Trophoblast cell (in vitro differentiated cells and primary cell): ENCODE results near the gene PITX3.

Experiments
- DNase-seq, 2 donors: peaks; one replicate each; pipeline ENCODE4 v3.0.0-alpha.2; 2016
- H2AFZ ChIP-seq: 2 replicates; pipeline ENCODE4 v1.6.1; 2013; ENCODE audit warnings: low read length, moderate library complexity, mild to moderate bottlenecking; ENCODE audit not compliant: insufficient read depth, poor library complexity
- H2AK5ac ChIP-seq: 2 replicates; pipeline ENCODE4 v1.6.1; 2013; ENCODE audit warnings: mild to moderate bottlenecking, low read length
- H2BK120ac ChIP-seq: 2 replicates; pipeline ENCODE4 v1.6.1; 2013; ENCODE audit warnings: low read length, mild to moderate bottlenecking, moderate library complexity; ENCODE audit not compliant: insufficient read depth, poor library complexity
- H2BK12ac ChIP-seq: 2 replicates; pipeline ENCODE4 v1.6.1; 2013; ENCODE audit warnings: mild to moderate bottlenecking, low read length, moderate library complexity
- H2BK5ac ChIP-seq: 2 replicates; pipeline ENCODE4 v1.6.1; 2013; ENCODE audit warnings: low read length, low read depth, moderate library complexity, mild to moderate bottlenecking; ENCODE audit not compliant: poor library complexity
- H3K14ac ChIP-seq: 2 replicates; pipeline ENCODE4 v1.6.1; 2013; ENCODE audit warnings: mild to moderate bottlenecking, low read length
- H3K18ac ChIP-seq: 2 replicates; pipeline ENCODE4 v1.6.1; 2013; ENCODE audit warnings: mild to moderate bottlenecking, low read length
- H3K23ac ChIP-seq: 2 replicates; pipeline ENCODE4 v1.6.1; 2013; ENCODE audit warnings: low read length
- H3K27ac ChIP-seq: 2 replicates; pipeline ENCODE4 v1.5.1; 2013; ENCODE audit warnings: low read depth, mild to moderate bottlenecking, inconsistent platforms, low read length, moderate library complexity
- H3K27me3 ChIP-seq: 2 replicates; pipeline ENCODE4 v1.6.1; 2013; ENCODE audit warnings: inconsistent platforms, mild to moderate bottlenecking, low read length, moderate library complexity; ENCODE audit not compliant: insufficient read depth
- H3K36me3 ChIP-seq, 2 experiments: 1 replicate in 1 of 2; 2 replicates in 1 of 2; pipeline ENCODE4 v1.6.1; 2013; ENCODE audit warnings: low read length in 2 of 2, mild to moderate bottlenecking in 2 of 2, moderate library complexity in 1 of 2; ENCODE audit not compliant: insufficient read depth in 2 of 2, control insufficient read depth in 1 of 2
- H3K4ac ChIP-seq: 2 replicates; pipeline ENCODE4 v1.6.1; 2013; ENCODE audit warnings: low read depth, mild to moderate bottlenecking, low read length, moderate library complexity
- H3K4me1 ChIP-seq, 2 experiments: 1 replicate in 1 of 2; 2 replicates in 1 of 2; pipeline ENCODE4 v1.6.1; 2013; ENCODE audit warnings: low read length in 2 of 2, mild to moderate bottlenecking in 2 of 2, moderate library complexity in 1 of 2; ENCODE audit not compliant: insufficient read depth in 2 of 2, control insufficient read depth in 1 of 2
- H3K4me2 ChIP-seq: 2 replicates; pipeline ENCODE4 v1.6.1; 2013; ENCODE audit warnings: inconsistent platforms, mild to moderate bottlenecking, low read length, moderate library complexity
- H3K4me3 ChIP-seq: 2 replicates; pipeline ENCODE4 v1.5.1; 2013; ENCODE audit warnings: mild to moderate bottlenecking, low read depth, low read length, inconsistent platforms
- H3K79me1 ChIP-seq: one replicate; pipeline ENCODE4 v1.6.1; 2013; ENCODE audit warnings: low read length
- H3K79me2 ChIP-seq: 2 replicates; pipeline ENCODE4 v1.6.1; 2013; ENCODE audit warnings: low read length, mild to moderate bottlenecking; ENCODE audit not compliant: control insufficient read depth, insufficient read depth, poor library complexity
- H3K9ac ChIP-seq: 2 replicates; pipeline ENCODE4 v1.6.1; 2013; ENCODE audit warnings: mild to moderate bottlenecking, low read length
- H3K9me3 ChIP-seq: 2 replicates; pipeline ENCODE4 v1.6.1; 2013; ENCODE audit warnings: low read depth, mild to moderate bottlenecking, control low read depth, inconsistent platforms, low read length; ENCODE audit not compliant: insufficient read depth
- H4K12ac ChIP-seq: 2 replicates; pipeline ENCODE4 v1.6.1; 2013; ENCODE audit warnings: low read depth, mild to moderate bottlenecking, low read length, moderate library complexity
- H4K8ac ChIP-seq: 2 replicates; pipeline ENCODE4 v1.6.1; 2013; ENCODE audit warnings: low read depth, mild to moderate bottlenecking, low read length, moderate library complexity
- H4K91ac ChIP-seq: one replicate; pipeline ENCODE4 v1.6.1; 2013; ENCODE audit warnings: low read depth, mild to moderate bottlenecking, low read length, moderate library complexity
- WGBS: extraction: QIAGEN DNeasy Blood & Tissue Kit; methylation state at CpG from one replicate; pipeline ENCODE4 v1.1.7; 2013; ENCODE audit warnings: missing lambda C conversion rate; ENCODE audit not compliant: insufficient read length, insufficient coverage; ENCODE audit errors: extremely low coverage; 5-methylcytosine and 5-hydroxymethylcytosine counted together

Gene PITX3

DNA sequence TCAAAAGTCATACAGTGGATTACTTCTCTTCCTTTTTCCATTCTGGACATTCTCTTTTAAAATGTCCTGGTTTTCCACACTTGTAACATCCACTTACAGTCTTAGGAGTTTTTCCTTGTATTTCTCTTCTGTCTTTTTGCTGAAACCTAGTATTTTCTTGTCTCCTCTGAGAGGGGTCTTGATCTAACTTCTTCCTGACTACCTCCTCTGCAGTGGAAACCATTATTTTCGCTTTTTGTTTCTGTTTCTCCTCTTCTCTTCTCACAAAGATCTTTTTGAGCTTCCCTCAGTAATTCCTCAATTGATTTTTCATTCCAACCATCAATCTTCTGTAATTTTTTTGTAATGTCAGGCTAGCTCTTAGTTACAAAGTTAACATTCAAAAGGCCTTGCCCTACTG lies 38.9 kb downstream of the PITX3 start:
- no peak overlapping the region for H3K27ac ChIP-seq
- H3K9ac ChIP-seq: no peak overlapping the region
- WGBS: no CpG with 5 or more reads among the region's 1 CpG
- H2AK5ac ChIP-seq: no peak overlapping the region
- no peak overlapping the region for H3K4me2 ChIP-seq
- H2BK120ac ChIP-seq: no peak overlapping the region
- H3K9me3 ChIP-seq: peaks cover 16% of the 10 kb centered on the region
- no peak overlapping the region for H2BK12ac ChIP-seq
- H3K79me2 ChIP-seq: no peaks in the 10 kb centered on the region
- H4K91ac ChIP-seq: no peak overlapping the region
- no peaks in the 10 kb centered on the region for H3K27me3 ChIP-seq
- H3K4ac ChIP-seq: no peak overlapping the region
- H4K8ac ChIP-seq: no peak overlapping the region
- no peak overlapping the region for H3K4me3 ChIP-seq
- H4K12ac ChIP-seq: no peak overlapping the region
- H3K36me3 ChIP-seq: no peaks in the 10 kb centered on the region
- H3K14ac ChIP-seq: no peak overlapping the region
- no peak overlapping the region for H2AFZ ChIP-seq
- H3K18ac ChIP-seq: no peak overlapping the region
- no peaks in the 10 kb centered on the region for H3K79me1 ChIP-seq
- H3K23ac ChIP-seq: no peak overlapping the region
- no peak overlapping the region for H2BK5ac ChIP-seq
- DNase-seq: no peak
- H3K4me1 ChIP-seq: no peaks in the 10 kb centered on the region

DNA sequence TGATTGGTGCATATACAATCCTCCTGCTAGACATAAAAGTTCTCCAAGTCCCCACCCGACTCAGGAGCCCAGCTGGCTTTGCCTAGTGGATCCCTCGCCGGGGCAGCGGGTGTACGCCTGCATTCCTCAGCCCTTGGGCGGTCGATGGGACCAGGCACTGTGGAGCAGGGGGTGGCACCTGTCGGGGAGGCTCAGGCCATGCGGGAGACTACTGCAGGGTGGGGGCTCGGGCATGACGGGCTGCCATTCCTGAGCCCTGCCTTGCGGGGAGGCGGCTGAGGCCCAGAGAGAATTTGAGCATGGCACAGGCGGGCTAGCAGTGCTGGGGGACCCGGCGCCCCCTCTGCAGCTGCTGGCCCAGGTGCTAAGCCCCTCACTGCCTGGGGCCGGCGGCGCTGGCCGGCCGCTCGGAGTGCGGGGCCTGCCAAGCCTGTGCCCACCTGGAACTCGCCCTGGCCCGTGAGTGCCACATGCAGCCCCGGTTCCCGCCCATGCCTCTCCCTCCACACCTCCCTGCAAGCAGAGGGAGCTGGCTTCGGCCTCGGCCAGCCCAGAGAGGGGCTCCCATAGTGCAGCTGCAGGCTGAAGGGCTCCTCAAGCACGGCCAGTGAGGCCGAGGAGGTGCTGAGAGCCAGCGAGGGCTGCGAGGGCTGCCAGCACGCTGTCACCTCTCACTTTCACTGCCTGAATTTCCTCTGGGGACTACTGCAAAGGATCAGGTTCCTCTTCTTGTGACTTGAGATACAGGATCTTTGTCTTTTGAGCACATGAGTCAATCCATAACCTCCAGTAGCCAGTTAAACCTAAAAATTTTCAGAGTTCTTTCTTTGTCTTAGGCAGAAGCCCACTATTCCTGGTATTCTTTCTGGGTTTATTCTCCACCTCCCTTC lies 40.3 kb downstream of the PITX3 start:
- no CpG with 5 or more reads among the region's 34 CpGs for WGBS
- no peak overlapping the region for H4K12ac ChIP-seq
- no peak overlapping the region for H3K9ac ChIP-seq
- no peak overlapping the region for H3K18ac ChIP-seq
- H2BK5ac ChIP-seq: no peak overlapping the region
- no peak overlapping the region for H4K8ac ChIP-seq
- no peaks in the 10 kb centered on the region for H3K4me1 ChIP-seq
- no peak overlapping the region for H2AK5ac ChIP-seq
- no peaks in the 10 kb centered on the region for H3K27me3 ChIP-seq
- H3K79me2 ChIP-seq: no peaks in the 10 kb centered on the region
- DNase-seq: no peak
- no peak overlapping the region for H3K4ac ChIP-seq
- H2AFZ ChIP-seq: no peak overlapping the region
- no peak overlapping the region for H3K4me3 ChIP-seq
- H3K27ac ChIP-seq: no peak overlapping the region
- H2BK120ac ChIP-seq: no peak overlapping the region
- H3K4me2 ChIP-seq: no peak overlapping the region
- no peak overlapping the region for H2BK12ac ChIP-seq
- H3K9me3 ChIP-seq: peaks cover 16% of the 10 kb centered on the region
- no peaks in the 10 kb centered on the region for H3K36me3 ChIP-seq
- no peak overlapping the region for H3K14ac ChIP-seq
- no peaks in the 10 kb centered on the region for H3K79me1 ChIP-seq
- no peak overlapping the region for H3K23ac ChIP-seq
- no peak overlapping the region for H4K91ac ChIP-seq

DNA sequence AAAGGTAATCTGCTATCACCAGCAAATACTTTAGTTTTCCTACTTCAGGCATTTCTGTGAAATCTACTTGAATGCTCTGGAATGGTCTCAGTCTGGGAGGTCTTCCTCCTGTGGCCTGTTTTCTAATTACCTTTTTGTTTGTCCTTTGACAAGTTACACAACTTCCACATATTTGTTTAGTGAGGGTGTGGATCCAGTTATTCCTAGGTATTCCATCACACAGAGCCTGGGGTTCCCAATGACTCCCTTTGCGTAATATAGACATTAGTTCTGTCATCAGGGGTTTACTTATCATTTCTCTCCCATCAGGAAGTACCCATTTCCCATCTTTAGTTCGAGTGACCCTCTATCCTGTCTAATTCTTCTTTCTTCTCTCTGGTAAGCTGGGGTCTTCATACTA lies 43.3 kb downstream of the PITX3 start:
- Histone ChIP-seq H3K79me2 (no peaks in the 10 kb centered on the region), H2AFZ (no peak overlapping the region), H2BK5ac (no peak overlapping the region), H3K79me1 (no peaks in the 10 kb centered on the region), H2AK5ac (no peak overlapping the region), H4K12ac (no peak overlapping the region), H3K4me1 (no peaks in the 10 kb centered on the region), H2BK120ac (no peak overlapping the region), H3K23ac (no peak overlapping the region), H2BK12ac (no peak overlapping the region), H3K9ac (no peak overlapping the region), H3K36me3 (no peaks in the 10 kb centered on the region), H3K14ac (no peak overlapping the region), H4K91ac (no peak overlapping the region), H3K4me3 (no peak overlapping the region), H3K18ac (no peak overlapping the region), H4K8ac (no peak overlapping the region), H3K27me3 (no peaks in the 10 kb centered on the region), H3K4ac (no peak overlapping the region), H3K4me2 (no peak overlapping the region), H3K27ac (no peak overlapping the region), H3K9me3 (peaks cover 14% of the 10 kb centered on the region)
- DNase-seq: peak in 1 of 2 donors; percentile 20
- no CpG with 5 or more reads among the region's 2 CpGs for WGBS

DNA sequence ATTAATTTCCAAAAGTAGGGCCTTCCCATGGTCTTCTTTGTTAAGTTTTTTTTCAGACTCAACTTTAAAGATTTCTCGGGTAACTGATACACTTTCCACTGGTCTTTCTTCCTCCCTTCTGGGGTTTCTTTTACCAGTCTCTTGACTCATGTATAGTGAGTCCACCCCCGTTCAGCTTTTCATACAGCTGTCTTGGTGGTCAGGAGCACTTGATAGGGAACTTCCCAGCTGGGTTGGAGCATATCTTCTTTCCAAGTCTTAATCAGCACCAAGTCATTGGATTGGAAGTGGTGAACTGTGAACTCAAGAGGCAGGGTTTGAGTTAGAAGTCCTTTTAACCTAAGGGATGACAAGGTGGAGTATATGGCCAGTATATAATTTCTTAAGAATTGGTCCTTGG lies 44.4 kb downstream of the PITX3 start:
- Histone ChIP-seq H4K91ac (no peak overlapping the region), H3K4me1 (no peaks in the 10 kb centered on the region), H3K14ac (no peak overlapping the region), H3K18ac (no peak overlapping the region), H3K36me3 (no peaks in the 10 kb centered on the region), H3K9me3 (peaks cover 23% of the 10 kb centered on the region), H3K4me2 (no peak overlapping the region), H2BK12ac (no peak overlapping the region), H2AK5ac (no peak overlapping the region), H3K4me3 (no peak overlapping the region), H3K9ac (no peak overlapping the region), H3K23ac (no peak overlapping the region), H3K4ac (no peak overlapping the region), H3K27me3 (no peaks in the 10 kb centered on the region), H3K79me2 (no peaks in the 10 kb centered on the region), H3K27ac (no peak overlapping the region), H4K8ac (no peak overlapping the region), H2BK120ac (no peak overlapping the region), H2AFZ (no peak overlapping the region), H3K79me1 (no peaks in the 10 kb centered on the region), H4K12ac (no peak overlapping the region), H2BK5ac (no peak overlapping the region)
- DNase-seq: no peak
- no CpG with 5 or more reads among the region's 2 CpGs for WGBS
